GM19438 (cell line): ENCODE measurements around the gene ARL4C.
A peak's percentile ranks its signal among the peaks of the same experiment; 100 is the strongest.

Experiments
- ATAC-seq: cut with Tn5 transposase; IDR thresholded peaks from one replicate; pipeline ENCODE4 v1.9.1; 2021; ENCODE audit warnings: low read depth; ENCODE audit not compliant: unreplicated experiment

Gene ARL4C

GRCh38 chr2:234502285-234502918 is 5.5 kb upstream of the ARL4C start:
- no peak for ATAC-seq

- ATAC-seq: peak; percentile 40
Observed at GRCh38 chr2:234500394-234501006, 3.6 kb upstream of the ARL4C start.

- no peak for ATAC-seq
Observed at GRCh38 chr2:234497594-234498235, 834 bp upstream of the ARL4C start.

- ATAC-seq: peak; percentile 43
Observed at GRCh38 chr2:234496055-234496834, 636 bp downstream of the ARL4C start.

- no peak for ATAC-seq
Observed at GRCh38 chr2:234495251-234496054, 1.4 kb downstream of the ARL4C start.

- no peak for ATAC-seq
Observed at GRCh38 chr2:234494361-234495250, 2.3 kb downstream of the ARL4C start.

GRCh38 chr2:234493796-234494195 is 3.1 kb downstream of the ARL4C start:
- ATAC-seq: no peak

GRCh38 chr2:234492717-234493485 is 4.0 kb downstream of the ARL4C start:
- no peak for ATAC-seq

GRCh38 chr2:234491897-234492296 is 5.0 kb downstream of the ARL4C start:
- ATAC-seq: no peak

- ATAC-seq: no peak
Observed at GRCh38 chr2:234491281-234491680, 5.6 kb downstream of the ARL4C start.

- ATAC-seq: no peak
Observed at GRCh38 chr2:234490271-234491091, 6.4 kb downstream of the ARL4C start.

- peak; percentile 65 for ATAC-seq
Observed at GRCh38 chr2:234488913-234489451, 7.9 kb downstream of the ARL4C start.

- ATAC-seq: no peak
Observed at GRCh38 chr2:234488486-234488885, 8.4 kb downstream of the ARL4C start.

- ATAC-seq: no peak
Observed at GRCh38 chr2:234487356-234487755, 9.5 kb downstream of the ARL4C start.

- no peak for ATAC-seq
Observed at GRCh38 chr2:234483568-234484251, 13.2 kb downstream of the ARL4C start.

GRCh38 chr2:234481301-234481700 is 15.6 kb downstream of the ARL4C start:
- no peak for ATAC-seq

- ATAC-seq: no peak
Observed at GRCh38 chr2:234480337-234480736, 16.5 kb downstream of the ARL4C start.
